AG04450 (cell line): Measurements from ENCODE around the gene PROM2. TPM values are rescaled to one million over a fixed set of nuclear protein-coding genes. Genes with fewer than 3 reads are reported as not detected.

Experiments used
- CTCF ChIA-PET: fragments of 300-600, 350-600 bp; formaldehyde crosslinking; extraction: SDS; loops from one replicate; lab custom pipeline; 2022; ENCODE audit warnings: antibody characterized with exemption, inconsistent platforms; lab: Charles Lee
- POLR2A ChIA-PET: fragments of 350-600 bp; formaldehyde crosslinking; extraction: SDS; loops from one replicate; lab custom pipeline; 2021; ENCODE audit warnings: antibody characterized with exemption, inconsistent platforms; lab: Yijun Ruan, JAX
- DNase-seq: peaks from one replicate; pipeline ENCODE4 v3.0.0-alpha.2; 2011; ENCODE audit warnings: low read depth, low spot score
- H3K27ac ChIP-seq: one replicate; pipeline ENCODE4 v1.5.1; 2012; ENCODE audit warnings: low read depth, low read length, control low read depth
- H3K27me3 ChIP-seq: one replicate; pipeline ENCODE4 v1.6.0; 2012; ENCODE audit warnings: low read length; ENCODE audit not compliant: control insufficient read depth, insufficient read depth
- H3K4me3 ChIP-seq: 2 replicates; pipeline ENCODE4 v1.5.1; 2011; ENCODE audit warnings: mild to moderate bottlenecking, low read depth, low read length, control low read depth
- H3K9me3 ChIP-seq: 2 replicates; pipeline ENCODE4 v1.5.1; 2012; ENCODE audit warnings: low read length; ENCODE audit not compliant: control insufficient read depth, insufficient read depth
- CTCF ChIP-seq: IDR thresholded peaks from 2 replicates; pipeline ENCODE4 v1.5.1; 2011; ENCODE audit warnings: low read depth, low read length, control low read depth, inconsistent platforms
- polyA plus RNA-seq: library from polyadenylated mRNA; depleted of rRNA; stranded (reverse); fragments of >200 nt; gene quantifications from 2 replicates; pipeline ENCODE4 v1.2.3, GENCODE V29; 2011

The PROM2 gene
- polyA plus RNA-seq, 1 experiment = 0.12 TPM

- H3K9me3 ChIP-seq = peaks cover 65% of the 10 kb centered on the region
- ChIA-PET POLR2A (no interaction called here), CTCF (no interaction called here)
- no peak for TF ChIP-seq CTCF
- no peak overlapping the region for H3K27ac ChIP-seq
- H3K27me3 ChIP-seq = no peaks in the 10 kb centered on the region
- no peak overlapping the region for H3K4me3 ChIP-seq
- DNase-seq = no peak
Observed at GRCh38 chr2:95276244-95276887, 2.1 kb downstream of the PROM2 start.

GRCh38 chr2:95276888-95277245, 2.6 kb downstream of the PROM2 start:
- H3K9me3 ChIP-seq = peaks cover 67% of the 10 kb centered on the region
- H3K27me3 ChIP-seq = no peaks in the 10 kb centered on the region
- ChIA-PET POLR2A (no interaction called here), CTCF (no interaction called here)
- H3K4me3 ChIP-seq = no peak overlapping the region
- no peak for DNase-seq
- H3K27ac ChIP-seq = no peak overlapping the region
- no peak for TF ChIP-seq CTCF

GRCh38 chr2:95277246-95277906, 3.1 kb downstream of the PROM2 start:
- ChIA-PET POLR2A (no interaction called here), CTCF (no interaction called here)
- no peak for DNase-seq
- TF ChIP-seq CTCF = no peak
- Histone ChIP-seq H3K27me3 (no peaks in the 10 kb centered on the region), H3K27ac (no peak overlapping the region), H3K9me3 (peaks cover 68% of the 10 kb centered on the region), H3K4me3 (no peak overlapping the region)

GRCh38 chr2:95278051-95278471, 3.8 kb downstream of the PROM2 start:
- Histone ChIP-seq H3K27ac (no peak overlapping the region), H3K27me3 (no peaks in the 10 kb centered on the region), H3K9me3 (peaks cover 72% of the 10 kb centered on the region), H3K4me3 (no peak overlapping the region)
- DNase-seq = no peak
- ChIA-PET CTCF (no interaction called here), POLR2A (no interaction called here)
- no peak for TF ChIP-seq CTCF

GRCh38 chr2:95278637-95279225, 4.5 kb downstream of the PROM2 start:
- CTCF ChIA-PET = no interaction called here
- H3K9me3 ChIP-seq = peaks cover 73% of the 10 kb centered on the region
- H3K4me3 ChIP-seq = no peak overlapping the region
- TF ChIP-seq CTCF = no peak
- no peak for DNase-seq
- no peak overlapping the region for H3K27ac ChIP-seq
- POLR2A ChIA-PET = no interaction called here
- H3K27me3 ChIP-seq = no peaks in the 10 kb centered on the region
